ENCODE data around the gene TOGARAM1. TPM values are rescaled to one million over a fixed set of nuclear protein-coding genes. Genes with fewer than 3 reads are reported as not detected.
"Not testable (repeated sequence)": the region's sequence is repeated elsewhere in the genome, so short reads cannot be mapped to it uniquely, and the experiment has no call there.

Gene TOGARAM1
- total RNA-seq, 1 donor from 2014 or later: 12.2 TPM

DNA sequence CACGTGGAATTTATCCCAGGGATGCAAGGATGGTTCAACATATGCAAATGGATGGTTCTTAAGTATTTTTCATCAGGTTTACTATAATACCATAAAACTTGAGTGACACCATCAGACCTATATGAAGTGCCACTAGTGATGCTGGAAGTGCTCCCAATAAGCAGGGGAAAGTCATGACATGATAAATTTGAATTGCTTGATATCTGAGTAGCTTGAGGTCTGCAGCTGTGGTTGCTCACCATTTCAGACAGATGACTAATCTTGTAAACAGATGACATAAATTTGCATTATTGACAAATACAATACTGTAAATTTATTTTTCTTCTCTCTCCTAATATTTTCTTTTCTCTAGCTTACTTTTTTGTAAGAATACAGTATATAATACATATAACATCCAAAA lies 108.2 kb downstream of the TOGARAM1 start:
- no peak overlapping the region for H3K4me3 ChIP-seq (ENCODE audit: low read depth, low read length)
- DNase-seq (ENCODE audit: low read depth): no peak
- TF ChIP-seq, protein P1, sequence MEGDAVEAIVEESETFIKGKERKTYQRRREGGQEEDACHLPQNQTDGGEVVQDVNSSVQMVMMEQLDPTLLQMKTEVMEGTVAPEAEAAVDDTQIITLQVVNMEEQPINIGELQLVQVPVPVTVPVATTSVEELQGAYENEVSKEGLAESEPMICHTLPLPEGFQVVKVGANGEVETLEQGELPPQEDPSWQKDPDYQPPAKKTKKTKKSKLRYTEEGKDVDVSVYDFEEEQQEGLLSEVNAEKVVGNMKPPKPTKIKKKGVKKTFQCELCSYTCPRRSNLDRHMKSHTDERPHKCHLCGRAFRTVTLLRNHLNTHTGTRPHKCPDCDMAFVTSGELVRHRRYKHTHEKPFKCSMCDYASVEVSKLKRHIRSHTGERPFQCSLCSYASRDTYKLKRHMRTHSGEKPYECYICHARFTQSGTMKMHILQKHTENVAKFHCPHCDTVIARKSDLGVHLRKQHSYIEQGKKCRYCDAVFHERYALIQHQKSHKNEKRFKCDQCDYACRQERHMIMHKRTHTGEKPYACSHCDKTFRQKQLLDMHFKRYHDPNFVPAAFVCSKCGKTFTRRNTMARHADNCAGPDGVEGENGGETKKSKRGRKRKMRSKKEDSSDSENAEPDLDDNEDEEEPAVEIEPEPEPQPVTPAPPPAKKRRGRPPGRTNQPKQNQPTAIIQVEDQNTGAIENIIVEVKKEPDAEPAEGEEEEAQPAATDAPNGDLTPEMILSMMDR (IDR thresholded peaks at IDR 0.05; ENCODE audit: insufficient read depth, low read length, poor library complexity, severe bottlenecking): no peak
- no peaks in the 10 kb centered on the region for H3K36me3 ChIP-seq (ENCODE audit: control insufficient read depth, insufficient read depth, low read length)
- no peaks in the 10 kb centered on the region for H3K27me3 ChIP-seq (ENCODE audit: control insufficient read depth, insufficient read depth, low read length)

DNA sequence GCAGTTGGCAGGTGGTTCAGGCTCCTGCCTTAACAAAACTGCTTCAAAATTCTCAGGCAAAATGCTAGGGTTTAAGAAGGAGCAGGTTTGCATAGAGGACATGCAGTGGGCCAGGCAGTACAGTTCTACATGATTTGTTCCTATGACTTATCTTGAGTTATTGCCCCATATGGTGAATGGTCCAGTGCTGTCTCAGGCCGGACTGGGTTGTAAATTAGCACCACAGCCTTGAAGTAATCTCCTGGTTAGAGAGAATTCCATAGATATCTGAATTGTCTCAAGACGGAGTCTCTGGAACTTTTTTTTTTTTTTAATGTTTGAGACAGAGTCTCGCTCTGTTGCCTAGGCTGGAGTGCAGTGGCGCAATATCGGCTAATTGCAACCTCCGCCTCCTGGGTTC lies 110.1 kb downstream of the TOGARAM1 start:
- DNase-seq (ENCODE audit: low read depth): no peak
- Histone ChIP-seq H3K27me3 (ENCODE audit: control insufficient read depth, insufficient read depth, low read length) (no peaks in the 10 kb centered on the region), H3K36me3 (ENCODE audit: control insufficient read depth, insufficient read depth, low read length) (no peaks in the 10 kb centered on the region), H3K4me3 (ENCODE audit: low read depth, low read length) (no peak overlapping the region)
- TF ChIP-seq, protein P1 (IDR thresholded peaks at IDR 0.05; ENCODE audit: insufficient read depth, low read length, poor library complexity, severe bottlenecking): no peak

DNA sequence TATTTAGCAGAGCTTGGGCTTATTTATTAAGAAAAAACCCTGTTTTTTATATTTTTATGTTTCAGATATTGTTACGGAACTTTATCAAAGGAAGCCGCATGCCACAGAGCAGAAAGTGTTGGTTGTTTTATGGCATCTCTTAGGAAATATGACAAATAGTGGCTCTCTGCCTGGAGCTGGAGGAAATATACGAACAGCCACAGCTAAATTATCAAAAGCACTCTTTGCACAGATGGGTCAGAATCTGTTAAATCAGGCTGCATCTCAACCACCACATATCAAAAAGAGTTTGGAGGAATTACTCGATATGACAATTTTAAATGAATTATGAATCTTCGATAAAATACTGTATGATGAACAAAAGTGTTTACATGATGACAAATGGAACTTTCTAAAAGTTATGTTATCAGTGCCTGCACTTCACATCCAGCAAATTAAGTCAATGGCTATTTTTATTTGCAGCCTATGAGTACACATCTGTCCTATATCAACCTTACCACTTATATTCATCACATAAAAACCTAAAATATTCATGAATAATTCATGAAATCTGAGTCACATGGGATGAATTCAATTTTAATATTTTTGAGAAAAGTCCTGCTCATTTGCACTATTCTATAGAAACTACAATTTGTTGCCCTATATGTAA lies 111.4 kb downstream of the TOGARAM1 start:
- no peak overlapping the region for H3K4me3 ChIP-seq (ENCODE audit: low read depth, low read length)
- DNase-seq (ENCODE audit: low read depth): no peak
- TF ChIP-seq, protein P1 (IDR thresholded peaks at IDR 0.05; ENCODE audit: insufficient read depth, low read length, poor library complexity, severe bottlenecking): no peak
- H3K27me3 ChIP-seq (ENCODE audit: control insufficient read depth, insufficient read depth, low read length): no peaks in the 10 kb centered on the region
- H3K36me3 ChIP-seq (ENCODE audit: control insufficient read depth, insufficient read depth, low read length): no peaks in the 10 kb centered on the region

DNA sequence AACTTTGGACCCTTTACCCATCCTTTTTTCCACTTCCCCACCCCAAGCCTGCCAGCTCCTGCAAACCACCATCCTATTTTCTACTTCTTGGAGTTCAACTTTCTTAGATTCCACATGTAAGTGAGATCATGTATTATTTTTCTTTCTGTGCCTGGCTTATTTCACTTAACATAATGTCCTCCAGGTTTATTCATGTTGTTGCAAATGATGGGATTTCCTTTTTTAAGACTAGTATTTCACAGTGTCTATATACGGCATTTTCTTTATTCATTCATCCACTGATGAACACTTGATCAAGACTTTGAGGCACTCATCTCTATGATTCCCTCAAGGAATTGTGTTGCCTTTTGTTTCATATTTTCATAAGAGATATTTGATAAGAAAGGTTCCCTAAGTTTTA lies 116.3 kb downstream of the TOGARAM1 start:
- Histone ChIP-seq H3K36me3 (ENCODE audit: control insufficient read depth, insufficient read depth, low read length) (no peaks in the 10 kb centered on the region), H3K27me3 (ENCODE audit: control insufficient read depth, insufficient read depth, low read length) (no peaks in the 10 kb centered on the region), H3K4me3 (ENCODE audit: low read depth, low read length) (no peak overlapping the region)
- TF ChIP-seq, protein P1 (IDR thresholded peaks at IDR 0.05; ENCODE audit: insufficient read depth, low read length, poor library complexity, severe bottlenecking): no peak
- no peak for DNase-seq (ENCODE audit: low read depth)

DNA sequence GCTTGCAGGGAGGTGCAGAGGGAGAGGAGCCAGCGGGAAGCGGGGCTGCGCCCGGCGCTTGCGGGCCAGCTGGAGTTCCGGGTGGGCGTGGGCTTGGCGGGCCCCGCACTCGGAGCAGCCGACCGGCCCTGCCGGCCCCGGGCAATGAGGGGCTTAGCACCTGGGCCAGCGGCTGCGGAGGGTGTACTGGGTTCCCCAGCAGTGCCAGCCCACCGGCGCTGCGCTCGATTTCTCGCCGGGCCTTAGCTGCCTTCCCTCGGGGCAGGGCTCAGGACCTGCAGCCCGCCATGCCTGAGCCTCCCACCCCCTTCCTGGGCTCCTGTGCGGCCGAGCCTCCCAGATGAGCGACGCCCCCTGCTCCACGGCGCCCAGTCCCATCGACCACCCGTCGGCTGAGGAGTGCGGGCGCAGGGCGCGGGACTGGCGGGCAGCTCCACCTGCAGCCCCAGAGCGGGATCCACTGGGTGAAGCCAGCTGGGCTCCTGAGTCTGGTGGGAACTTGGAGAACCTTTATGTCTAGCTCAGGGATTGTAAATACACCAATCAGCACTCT lies 118.5 kb downstream of the TOGARAM1 start:
- not testable (repeated sequence) for DNase-seq (ENCODE audit: low read depth); H3K36me3 ChIP-seq (ENCODE audit: control insufficient read depth, insufficient read depth, low read length); H3K27me3 ChIP-seq (ENCODE audit: control insufficient read depth, insufficient read depth, low read length); H3K4me3 ChIP-seq (ENCODE audit: low read depth, low read length)

DNA sequence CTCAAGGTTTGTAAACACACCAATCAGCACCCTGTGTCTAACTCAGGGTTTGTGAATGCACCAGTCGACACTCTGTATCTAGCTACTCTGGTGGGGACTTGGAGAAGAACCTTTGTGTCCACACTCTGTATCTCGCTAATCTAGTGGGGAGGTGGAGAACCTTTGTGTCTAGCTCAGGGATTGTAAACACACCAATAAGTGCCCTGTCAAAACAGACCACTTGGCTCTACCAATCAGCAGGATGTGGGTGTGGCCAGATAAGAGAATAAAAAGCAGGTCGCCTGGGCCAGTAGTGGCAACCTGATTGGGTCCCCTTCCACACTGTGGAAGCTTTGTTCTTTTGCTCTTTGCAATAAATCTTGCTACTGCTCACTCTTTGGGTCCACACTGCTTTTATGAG lies 119.1 kb downstream of the TOGARAM1 start:
- H3K36me3 ChIP-seq (ENCODE audit: control insufficient read depth, insufficient read depth, low read length); H3K4me3 ChIP-seq (ENCODE audit: low read depth, low read length); H3K27me3 ChIP-seq (ENCODE audit: control insufficient read depth, insufficient read depth, low read length); DNase-seq (ENCODE audit: low read depth): not testable (repeated sequence)

DNA sequence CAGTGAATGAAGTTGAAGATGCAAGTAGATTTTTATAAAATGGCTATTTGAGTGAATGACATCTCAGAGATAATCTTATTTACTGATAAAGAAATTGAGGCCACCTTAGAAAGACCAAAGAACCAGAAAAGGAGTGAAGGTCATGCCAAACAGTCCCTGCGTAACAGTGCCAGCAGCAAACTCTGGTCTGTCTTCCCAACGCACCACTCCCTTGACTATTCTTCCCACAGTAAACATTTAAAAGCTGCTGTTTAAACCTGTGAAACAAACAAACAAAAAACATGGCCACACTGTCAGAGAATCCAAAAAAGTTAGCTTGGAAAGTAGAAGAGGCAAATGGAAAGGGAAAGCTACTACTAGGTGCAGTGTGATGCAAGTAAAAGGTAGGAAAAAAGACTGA lies 120.4 kb downstream of the TOGARAM1 start:
- TF ChIP-seq, protein P1 (IDR thresholded peaks at IDR 0.05; ENCODE audit: insufficient read depth, low read length, poor library complexity, severe bottlenecking): no peak
- no peaks in the 10 kb centered on the region for H3K36me3 ChIP-seq (ENCODE audit: control insufficient read depth, insufficient read depth, low read length)
- no peak for DNase-seq (ENCODE audit: low read depth)
- H3K4me3 ChIP-seq (ENCODE audit: low read depth, low read length): no peak overlapping the region
- H3K27me3 ChIP-seq (ENCODE audit: control insufficient read depth, insufficient read depth, low read length): no peaks in the 10 kb centered on the region

All from kidney epithelial cell (primary cell).